ENCODE results near the gene UGT1A8. TPM values are rescaled to one million over a fixed set of nuclear protein-coding genes. Genes with fewer than 3 reads are reported as not detected.

UGT1A8 gene
- total RNA-seq, 1 experiment from 2014 or later: not detected

DNA sequence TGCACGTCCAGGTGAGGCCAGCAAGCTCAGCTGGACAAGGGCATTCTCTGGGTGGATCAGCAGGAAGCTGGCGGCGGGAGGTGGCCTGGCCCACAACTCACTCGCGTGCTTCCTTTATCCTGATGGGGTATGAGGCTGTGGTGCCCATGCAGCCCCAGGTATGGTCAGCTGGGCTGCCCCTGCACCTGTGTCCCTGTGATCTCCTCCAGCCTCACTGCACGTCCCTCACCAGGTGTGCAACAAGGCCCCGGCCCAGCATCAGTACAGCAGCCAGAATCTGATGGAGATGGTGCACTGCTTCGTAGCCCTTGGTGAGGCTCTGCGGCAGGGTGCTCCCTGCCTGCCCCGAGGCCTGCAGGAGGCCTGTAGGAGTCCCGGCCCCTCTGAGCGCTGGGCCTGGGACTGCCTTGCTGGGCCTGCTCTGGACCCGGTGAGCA is 178.3 kb downstream of the UGT1A8 start:
- Histone ChIP-seq H3K36me3 (replicated peaks; ENCODE audit: control insufficient read depth, insufficient read depth, low read length) (no peaks in the 10 kb centered on the region), H3K4me3 (ENCODE audit: insufficient read depth, low read depth, low read length) (no peak overlapping the region), H3K27me3 (ENCODE audit: control insufficient read depth, insufficient read depth, low read length) (no peaks in the 10 kb centered on the region)
- DNase-seq: peak; percentile 19

GRCh38 chr2:233796254-233796653 is 178.8 kb downstream of the UGT1A8 start:
- DNase-seq: peak; percentile 6
- Histone ChIP-seq H3K36me3 (replicated peaks; ENCODE audit: control insufficient read depth, insufficient read depth, low read length) (no peaks in the 10 kb centered on the region), H3K4me3 (ENCODE audit: insufficient read depth, low read depth, low read length) (no peak overlapping the region), H3K27me3 (ENCODE audit: control insufficient read depth, insufficient read depth, low read length) (no peaks in the 10 kb centered on the region)

DNA sequence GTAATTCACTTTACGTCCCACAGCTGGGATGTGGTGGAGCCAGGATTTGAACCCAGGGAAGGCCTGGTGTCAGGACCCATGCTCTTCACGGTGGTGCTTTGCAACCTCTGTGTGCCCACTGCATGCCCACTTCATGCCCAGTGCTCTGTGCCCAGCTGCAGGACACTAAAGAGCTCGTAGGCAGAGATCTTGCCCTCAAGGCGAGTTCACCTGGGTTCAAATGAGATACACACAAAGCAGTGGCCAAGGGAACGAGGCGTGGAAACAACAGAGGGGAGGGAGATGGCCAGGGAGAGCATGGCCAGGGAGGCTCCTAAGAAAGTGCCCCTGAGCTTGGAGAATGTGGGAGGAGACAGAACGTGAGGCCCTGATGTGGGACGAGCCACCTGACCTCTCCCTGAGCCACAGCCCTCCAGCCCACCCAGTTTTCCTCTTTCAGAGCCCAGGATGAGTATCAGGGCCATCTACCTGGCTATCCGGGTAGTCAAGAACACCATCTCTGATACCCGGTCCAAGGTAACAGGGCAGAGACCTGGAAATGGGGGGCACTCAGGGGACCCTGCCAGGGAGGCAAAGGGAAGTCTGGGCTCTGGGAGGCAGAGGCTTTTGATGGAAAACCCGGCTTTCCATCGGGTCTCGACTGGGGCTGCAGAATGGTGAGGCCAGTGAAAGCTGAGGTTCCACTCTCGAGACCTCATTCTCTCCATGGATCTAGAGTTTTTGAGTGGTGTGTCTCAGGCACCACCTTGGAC is 181.1 kb downstream of the UGT1A8 start:
- peak; percentile 9 for DNase-seq
- H3K27me3 ChIP-seq (ENCODE audit: control insufficient read depth, insufficient read depth, low read length): no peaks in the 10 kb centered on the region
- no peaks in the 10 kb centered on the region for H3K36me3 ChIP-seq (replicated peaks; ENCODE audit: control insufficient read depth, insufficient read depth, low read length)
- H3K4me3 ChIP-seq (ENCODE audit: insufficient read depth, low read depth, low read length): no peak overlapping the region

GRCh38 chr2:233799087-233799665 is 181.7 kb downstream of the UGT1A8 start:
- DNase-seq: peak; percentile 22
- H3K36me3 ChIP-seq (replicated peaks; ENCODE audit: control insufficient read depth, insufficient read depth, low read length): no peaks in the 10 kb centered on the region
- H3K4me3 ChIP-seq (ENCODE audit: insufficient read depth, low read depth, low read length): no peak overlapping the region
- H3K27me3 ChIP-seq (ENCODE audit: control insufficient read depth, insufficient read depth, low read length): no peaks in the 10 kb centered on the region

GRCh38 chr2:233799716-233800115 is 182.3 kb downstream of the UGT1A8 start:
- DNase-seq: no peak
- H3K27me3 ChIP-seq (ENCODE audit: control insufficient read depth, insufficient read depth, low read length): no peaks in the 10 kb centered on the region
- H3K36me3 ChIP-seq (replicated peaks; ENCODE audit: control insufficient read depth, insufficient read depth, low read length): no peaks in the 10 kb centered on the region
- no peak overlapping the region for H3K4me3 ChIP-seq (ENCODE audit: insufficient read depth, low read depth, low read length)

DNA sequence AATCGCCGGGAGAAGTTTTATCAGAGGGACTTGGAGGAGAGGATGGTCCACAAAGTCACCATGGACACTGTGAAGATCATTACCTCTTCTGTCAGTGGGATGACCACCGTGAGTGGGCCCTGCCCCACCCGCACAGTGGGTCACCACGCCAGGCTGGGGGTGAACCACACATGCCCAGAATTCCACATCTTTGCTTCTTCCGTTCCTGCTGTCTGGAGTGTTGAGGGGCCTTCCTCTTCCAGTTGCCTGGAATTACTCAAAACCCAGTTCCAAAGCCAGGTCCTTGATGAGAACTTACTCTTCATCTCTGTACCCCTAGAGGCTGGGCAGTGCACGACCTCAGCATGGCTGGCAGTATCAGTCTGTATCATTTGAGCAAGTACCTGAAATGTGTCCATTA is 182.8 kb downstream of the UGT1A8 start:
- peak; percentile 8 for DNase-seq
- Histone ChIP-seq H3K36me3 (replicated peaks; ENCODE audit: control insufficient read depth, insufficient read depth, low read length) (no peaks in the 10 kb centered on the region), H3K27me3 (ENCODE audit: control insufficient read depth, insufficient read depth, low read length) (no peaks in the 10 kb centered on the region), H3K4me3 (ENCODE audit: insufficient read depth, low read depth, low read length) (no peak overlapping the region)

DNA sequence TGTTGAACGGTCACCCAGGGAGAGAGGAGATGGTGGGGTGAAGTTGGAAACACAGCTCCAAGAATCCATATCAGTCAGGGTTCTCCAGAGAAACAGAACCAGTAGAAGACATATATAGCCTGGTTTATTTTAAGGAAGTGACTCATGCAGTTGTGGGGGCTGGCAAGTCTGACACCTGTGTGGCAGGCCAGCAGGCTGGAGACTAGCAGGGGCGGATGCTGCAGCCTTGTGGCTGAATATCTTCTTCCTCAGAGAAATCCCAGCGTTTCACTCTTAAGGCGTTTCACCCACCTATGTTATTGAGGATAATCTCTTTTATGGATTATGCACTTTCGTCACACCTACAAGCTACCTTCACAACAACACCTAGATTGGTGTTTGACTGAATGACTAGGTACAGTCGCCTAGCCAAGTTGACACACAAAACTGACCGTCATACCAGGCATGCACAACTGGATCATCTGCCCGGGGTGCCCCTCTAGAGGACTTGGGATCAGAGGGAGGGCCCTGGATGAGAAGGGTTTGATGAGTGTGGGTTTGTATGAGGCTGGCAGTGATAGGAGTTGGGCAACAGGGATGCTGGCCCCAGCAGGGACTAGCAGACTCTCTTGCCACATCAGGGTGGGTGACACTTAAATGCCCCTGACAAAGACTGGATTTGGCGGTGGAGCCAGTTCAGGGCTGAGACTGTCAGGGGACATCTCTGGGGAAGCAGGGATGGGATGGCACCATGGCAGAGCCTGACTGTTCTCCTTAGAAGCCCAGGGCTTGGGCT is 184.1 kb downstream of the UGT1A8 start:
- DNase-seq: peak; percentile 8
- no peaks in the 10 kb centered on the region for H3K36me3 ChIP-seq (replicated peaks; ENCODE audit: control insufficient read depth, insufficient read depth, low read length)
- no peak overlapping the region for H3K4me3 ChIP-seq (ENCODE audit: insufficient read depth, low read depth, low read length)
- no peaks in the 10 kb centered on the region for H3K27me3 ChIP-seq (ENCODE audit: control insufficient read depth, insufficient read depth, low read length)

DNA sequence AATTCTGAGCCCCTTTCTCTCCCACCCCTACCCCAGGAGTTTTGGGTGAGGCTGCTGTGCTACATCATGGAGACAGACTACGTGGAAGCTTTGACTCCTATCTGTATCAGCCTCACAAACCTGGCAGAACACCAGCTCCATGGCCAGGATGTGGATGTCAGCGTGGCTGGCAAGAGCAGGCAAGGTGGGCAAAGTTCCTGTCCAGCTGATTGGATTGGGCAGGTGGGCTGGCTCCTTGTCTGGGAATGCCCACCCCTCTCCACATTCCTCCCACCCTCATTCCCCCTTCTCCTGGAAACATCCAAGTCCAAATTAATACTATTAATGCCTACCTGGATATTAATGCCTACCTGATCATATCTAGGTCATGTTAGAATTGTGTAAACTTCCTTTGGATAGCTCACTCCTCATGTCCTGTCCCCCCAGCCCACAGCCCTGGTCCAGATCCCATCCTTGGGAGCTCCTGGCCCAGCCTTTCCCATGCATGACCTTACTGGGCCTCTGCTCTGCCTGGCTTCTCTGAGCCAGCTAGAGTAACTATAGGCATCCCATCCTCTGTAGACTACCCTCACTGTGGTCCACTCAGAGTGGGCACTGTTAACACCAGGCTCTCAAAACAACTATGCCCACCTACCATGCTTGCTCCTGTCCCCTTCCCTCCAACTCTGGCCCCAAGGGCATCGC is 184.8 kb downstream of the UGT1A8 start:
- peak; percentile 10 for DNase-seq
- H3K4me3 ChIP-seq (ENCODE audit: insufficient read depth, low read depth, low read length): no peak overlapping the region
- no peaks in the 10 kb centered on the region for H3K27me3 ChIP-seq (ENCODE audit: control insufficient read depth, insufficient read depth, low read length)
- no peaks in the 10 kb centered on the region for H3K36me3 ChIP-seq (replicated peaks; ENCODE audit: control insufficient read depth, insufficient read depth, low read length)

DNA sequence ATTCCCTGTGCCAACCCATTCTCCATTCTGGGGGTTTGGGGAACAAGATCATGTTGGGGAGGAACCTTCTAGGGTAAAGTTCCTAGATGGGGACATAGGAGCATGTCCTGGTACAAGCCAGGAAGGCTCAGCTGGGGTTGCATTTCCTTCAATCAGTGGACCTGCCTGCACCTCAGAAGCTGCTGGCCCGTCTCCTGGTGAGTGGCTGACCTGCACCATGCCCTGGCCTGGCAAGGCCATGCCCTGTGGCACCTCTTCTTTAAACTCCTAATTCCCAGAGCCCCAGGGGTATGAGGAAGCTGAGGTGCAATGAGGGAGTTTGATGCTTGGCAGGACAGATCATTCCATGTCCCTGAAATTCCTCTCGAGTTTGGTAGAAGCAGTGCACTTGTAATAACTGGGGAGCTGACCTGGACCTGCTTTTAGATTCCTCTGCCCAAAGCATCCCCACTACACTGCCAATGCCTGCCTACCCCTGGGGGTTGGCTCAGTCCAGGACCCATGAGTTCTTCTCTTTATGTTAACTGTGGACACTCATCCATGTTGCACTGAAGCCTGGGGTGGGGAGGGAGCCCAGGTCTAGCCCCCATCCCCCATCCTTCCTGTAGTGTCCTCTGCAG is 186.0 kb downstream of the UGT1A8 start:
- DNase-seq: no peak
- Histone ChIP-seq H3K27me3 (ENCODE audit: control insufficient read depth, insufficient read depth, low read length) (no peaks in the 10 kb centered on the region), H3K4me3 (ENCODE audit: insufficient read depth, low read depth, low read length) (no peak overlapping the region), H3K36me3 (replicated peaks; ENCODE audit: control insufficient read depth, insufficient read depth, low read length) (no peaks in the 10 kb centered on the region)

- Histone ChIP-seq H3K27me3 (ENCODE audit: control insufficient read depth, insufficient read depth, low read length) (no peaks in the 10 kb centered on the region), H3K4me3 (ENCODE audit: insufficient read depth, low read depth, low read length) (no peak overlapping the region), H3K36me3 (replicated peaks; ENCODE audit: control insufficient read depth, insufficient read depth, low read length) (no peaks in the 10 kb centered on the region)
- DNase-seq: peak; percentile 7
Measured at GRCh38 chr2:233803994-233804393, 186.6 kb downstream of the UGT1A8 start.

DNA sequence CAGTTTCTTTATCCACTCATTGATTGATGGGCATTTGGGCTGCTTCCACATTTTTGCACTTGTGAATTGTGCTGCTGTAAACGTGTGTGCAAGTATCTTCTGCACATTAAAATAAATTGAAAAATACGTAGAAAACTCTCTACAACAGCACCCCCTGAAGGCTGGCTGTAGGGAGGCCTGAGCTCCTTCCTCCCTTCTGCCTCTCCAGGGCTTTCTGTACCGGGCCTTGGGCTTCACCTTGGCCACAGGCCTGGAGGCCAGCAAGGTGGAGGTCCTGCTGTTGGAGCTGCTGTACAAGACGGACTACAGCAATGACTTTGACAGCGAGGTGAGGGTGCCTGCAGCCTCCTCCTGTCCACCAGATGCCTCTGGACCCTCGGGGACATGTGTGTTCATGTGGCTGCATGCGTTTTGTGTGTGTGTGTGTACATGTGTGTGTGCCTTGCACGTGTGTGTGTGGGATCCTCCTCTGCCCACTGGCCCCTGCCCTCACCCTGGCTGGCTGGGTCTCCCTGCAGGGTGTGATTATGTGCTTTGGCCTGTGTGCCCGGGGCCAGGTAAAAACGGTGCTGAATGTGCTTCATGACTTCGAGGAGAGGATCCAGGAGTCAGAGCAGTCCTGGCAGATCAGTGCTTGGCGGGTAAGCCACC is 189.9 kb downstream of the UGT1A8 start:
- no peaks in the 10 kb centered on the region for H3K36me3 ChIP-seq (replicated peaks; ENCODE audit: control insufficient read depth, insufficient read depth, low read length)
- no peak for DNase-seq
- no peak overlapping the region for H3K4me3 ChIP-seq (ENCODE audit: insufficient read depth, low read depth, low read length)
- no peaks in the 10 kb centered on the region for H3K27me3 ChIP-seq (ENCODE audit: control insufficient read depth, insufficient read depth, low read length)

DNA sequence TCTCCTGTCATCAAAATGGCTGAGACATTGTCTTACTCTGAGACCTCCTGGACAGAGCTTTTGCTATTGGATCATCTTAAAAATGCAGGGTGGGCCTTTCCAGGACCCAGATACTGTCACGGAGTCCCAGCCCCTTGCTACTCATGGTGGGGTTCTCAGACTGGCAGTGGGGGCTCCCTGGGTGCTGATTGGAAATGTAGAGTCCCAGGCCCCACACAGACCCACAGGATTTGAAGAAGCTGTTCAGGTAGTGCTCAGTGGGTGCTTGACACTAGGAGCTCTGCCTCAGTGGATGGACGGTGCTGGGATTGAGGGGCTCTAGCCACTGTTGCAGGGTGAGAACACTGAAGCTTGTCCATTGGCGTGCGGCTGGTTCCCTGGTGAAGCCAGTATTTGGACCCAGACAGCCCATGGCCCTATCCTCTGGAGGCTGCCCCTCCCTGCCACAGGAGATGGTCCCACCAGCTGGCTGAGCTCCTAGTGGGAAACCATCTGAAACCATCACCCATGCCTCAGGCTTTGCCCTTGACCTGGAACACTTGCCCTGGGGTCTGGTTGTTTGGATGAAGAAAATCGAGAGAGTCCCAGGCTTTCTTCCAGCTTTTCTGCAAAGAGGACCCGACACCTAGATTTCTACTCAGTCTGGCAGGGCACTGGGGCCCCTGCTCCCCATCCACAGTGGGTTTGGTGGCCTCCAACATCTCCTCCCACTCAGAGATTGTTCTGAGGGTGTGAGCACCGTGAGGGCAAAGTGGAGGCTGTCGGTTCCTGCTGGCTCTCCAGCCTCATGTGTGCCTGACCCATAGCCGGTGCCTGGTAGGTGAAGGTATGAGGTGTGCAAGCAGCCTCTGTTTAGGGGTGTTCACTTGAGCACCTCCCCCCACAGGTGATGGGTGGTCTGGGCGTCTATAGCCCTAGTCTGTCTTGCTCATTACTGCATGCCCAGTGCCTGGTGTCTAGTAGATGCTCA is 190.8 kb downstream of the UGT1A8 start:
- no peak for DNase-seq
- H3K4me3 ChIP-seq (ENCODE audit: insufficient read depth, low read depth, low read length): no peak overlapping the region
- H3K27me3 ChIP-seq (ENCODE audit: control insufficient read depth, insufficient read depth, low read length): no peaks in the 10 kb centered on the region
- no peaks in the 10 kb centered on the region for H3K36me3 ChIP-seq (replicated peaks; ENCODE audit: control insufficient read depth, insufficient read depth, low read length)

- no peaks in the 10 kb centered on the region for H3K36me3 ChIP-seq (replicated peaks; ENCODE audit: control insufficient read depth, insufficient read depth, low read length)
- no peak for DNase-seq
- H3K27me3 ChIP-seq (ENCODE audit: control insufficient read depth, insufficient read depth, low read length): no peaks in the 10 kb centered on the region
- H3K4me3 ChIP-seq (ENCODE audit: insufficient read depth, low read depth, low read length): no peak overlapping the region
Measured at GRCh38 chr2:233810385-233810784, 193.0 kb downstream of the UGT1A8 start.
